HG02840 (cell line): ENCODE results near the gene ANTXRL.
"Not testable (repeated sequence)": the region's sequence is repeated elsewhere in the genome, so short reads cannot be mapped to it uniquely, and the experiment has no call there.

Experiments
- ATAC-seq: cut with Tn5 transposase; IDR thresholded peaks from one replicate; pipeline ENCODE4 v1.9.1; 2021; ENCODE audit warnings: mild to moderate bottlenecking, moderate library complexity, moderate number of reproducible peaks; ENCODE audit not compliant: unreplicated experiment, low FRiP score

ANTXRL gene

DNA sequence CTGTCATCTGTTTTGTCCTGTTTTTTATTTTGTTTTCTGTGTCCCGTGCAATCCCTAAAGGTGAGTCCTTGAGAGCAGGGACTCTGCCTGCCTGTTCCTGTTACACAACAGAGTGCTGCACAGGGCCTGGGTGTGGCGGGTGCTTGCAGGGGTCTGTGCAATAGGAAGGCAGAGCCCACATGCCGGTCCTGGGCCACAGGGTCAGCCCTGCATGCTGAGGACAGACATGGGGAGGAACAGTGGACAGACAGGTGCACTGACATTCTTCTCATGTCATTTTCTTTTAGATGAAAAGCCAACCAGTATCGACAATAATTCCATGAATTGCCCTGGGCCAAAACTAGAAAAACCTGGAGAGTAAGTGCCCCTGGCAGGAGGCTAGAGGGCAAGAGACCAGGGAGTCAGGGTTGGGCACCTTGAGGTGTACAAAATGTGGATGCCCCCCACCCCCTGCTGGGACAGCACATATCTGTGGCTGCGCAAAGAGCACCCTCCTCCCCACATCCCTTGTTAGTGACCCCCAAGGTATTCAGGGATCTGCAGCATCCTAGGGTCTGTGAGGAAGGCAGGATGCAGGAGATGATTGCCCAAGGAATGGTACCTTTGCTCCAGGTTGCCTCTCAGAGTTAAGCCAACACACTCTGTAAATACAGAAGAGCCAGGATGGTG, 19.9 kb downstream of the ANTXRL start:
- ATAC-seq = no peak

DNA sequence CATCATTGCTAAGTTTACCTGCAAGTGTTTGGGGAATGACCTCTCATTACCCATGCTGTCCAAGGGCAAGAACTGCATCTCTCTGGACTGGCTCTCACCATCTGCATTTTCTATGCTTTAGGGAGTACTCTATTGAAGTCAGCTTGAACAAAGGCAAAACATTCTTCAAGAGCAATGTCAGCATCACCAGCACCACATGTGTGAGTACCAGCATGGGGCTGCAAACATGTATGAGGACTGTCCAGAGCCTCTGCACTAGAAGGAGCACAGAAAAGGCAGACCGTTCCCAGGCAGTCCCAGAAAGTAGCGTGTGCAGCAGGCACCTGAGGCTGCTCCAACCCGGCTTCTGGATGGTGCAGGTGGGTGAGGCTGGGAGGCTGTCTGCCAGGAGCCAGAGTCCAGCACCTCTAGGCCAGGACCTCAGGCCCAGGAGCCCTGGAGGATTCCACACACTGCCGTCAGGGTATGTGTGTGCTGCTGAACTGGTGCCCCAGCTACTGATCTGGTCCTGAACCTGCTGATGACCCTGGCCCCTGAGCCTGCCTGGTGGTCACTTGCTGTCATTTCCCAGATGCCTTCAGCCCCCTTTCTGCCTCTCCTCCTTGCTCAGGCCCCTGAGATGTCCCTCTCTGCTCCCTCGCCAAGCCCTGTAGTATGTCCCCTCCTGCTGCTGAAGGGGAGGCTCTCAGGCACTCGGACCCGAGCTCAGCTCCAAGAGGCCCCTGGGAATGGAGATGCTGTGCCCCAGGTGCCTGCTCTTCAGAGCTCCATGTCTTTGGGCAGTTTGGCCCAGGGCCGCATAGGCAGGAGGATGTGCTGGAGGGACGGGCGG, 20.7 kb downstream of the ANTXRL start:
- no peak for ATAC-seq

DNA sequence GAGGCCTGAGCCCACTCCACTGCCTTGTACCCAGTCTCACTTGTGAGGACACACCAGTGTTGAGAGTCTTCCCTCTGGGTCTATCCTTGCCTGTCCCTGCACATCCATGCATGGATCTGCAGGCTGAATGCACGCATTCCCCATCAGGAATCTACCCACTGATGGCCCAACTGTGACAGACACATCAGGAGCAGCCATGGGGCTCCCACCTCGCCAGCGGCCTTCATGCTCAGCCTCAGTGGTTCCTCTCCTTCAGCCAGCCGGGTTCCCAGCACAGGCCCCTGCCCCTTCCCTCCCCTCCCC, 21.3 kb downstream of the ANTXRL start:
- no peak for ATAC-seq

DNA sequence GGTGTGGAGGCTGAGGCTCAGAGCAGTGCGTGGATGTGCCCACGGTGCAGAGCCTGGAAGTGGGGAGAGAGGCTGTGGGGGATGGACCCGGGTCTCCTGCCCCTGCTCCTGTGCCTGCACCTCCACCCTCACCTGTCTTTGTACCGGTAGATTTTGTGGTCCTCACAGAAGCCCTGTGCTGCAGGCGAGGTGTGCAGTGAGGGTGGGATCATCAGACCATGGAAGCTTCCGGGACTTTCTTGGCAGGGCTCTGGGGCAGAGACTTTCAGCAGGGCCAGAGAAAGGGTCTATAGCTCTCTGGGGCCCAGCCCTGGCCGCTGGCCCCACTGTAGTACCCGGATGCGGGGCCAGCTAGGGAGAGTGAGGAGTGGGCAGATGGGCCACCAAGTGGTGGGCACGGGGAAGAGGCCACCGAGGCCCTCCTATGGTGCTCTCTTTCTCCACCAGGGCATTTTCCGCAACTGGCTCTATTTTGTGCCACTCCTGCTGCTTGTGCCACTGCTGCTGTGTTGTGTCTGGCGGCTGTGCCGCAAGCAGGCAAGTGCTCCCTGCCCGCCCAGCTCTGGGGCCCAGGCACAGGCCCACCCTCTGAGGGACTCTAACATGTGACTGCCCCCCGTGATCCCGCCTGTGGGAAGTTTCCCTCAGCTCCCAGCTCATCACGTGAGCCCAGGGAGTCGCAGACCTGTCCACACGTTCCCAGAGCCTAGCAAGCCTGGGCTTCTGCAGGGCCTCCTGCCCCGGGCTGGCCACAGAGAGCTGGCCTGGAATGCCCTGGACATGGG, 22.1 kb downstream of the ANTXRL start:
- ATAC-seq = no peak

DNA sequence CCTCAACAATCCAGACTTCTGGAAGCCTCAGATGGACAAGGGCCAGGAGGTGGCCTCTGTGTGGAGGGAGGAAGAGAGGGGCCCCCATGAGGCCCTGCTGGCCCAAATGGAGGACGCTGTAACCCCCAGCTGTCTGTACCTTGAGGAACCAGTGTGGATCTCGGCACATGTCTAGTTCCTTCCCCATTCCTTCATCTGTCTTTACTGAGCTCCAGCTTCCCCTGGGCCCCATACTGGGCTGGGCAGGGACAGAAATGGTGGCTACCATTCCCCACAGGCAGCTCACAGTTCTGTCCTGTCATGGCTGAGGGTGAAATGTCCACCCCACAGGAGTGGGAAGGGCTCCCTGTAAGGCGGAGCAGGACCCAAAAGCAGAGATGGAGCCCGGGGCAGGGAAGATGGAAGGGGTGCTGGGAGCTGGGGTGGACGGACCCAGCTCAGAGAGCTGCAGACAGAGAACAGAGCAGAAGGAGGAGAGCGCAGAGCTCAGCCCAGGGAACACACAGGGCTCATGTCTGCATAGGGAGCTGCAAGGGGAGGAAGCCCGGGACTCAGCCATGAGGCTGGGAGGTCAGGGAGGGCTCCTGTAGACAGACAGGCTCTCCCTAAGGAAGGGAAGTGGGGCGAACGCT, 22.8 kb downstream of the ANTXRL start:
- ATAC-seq = no peak

DNA sequence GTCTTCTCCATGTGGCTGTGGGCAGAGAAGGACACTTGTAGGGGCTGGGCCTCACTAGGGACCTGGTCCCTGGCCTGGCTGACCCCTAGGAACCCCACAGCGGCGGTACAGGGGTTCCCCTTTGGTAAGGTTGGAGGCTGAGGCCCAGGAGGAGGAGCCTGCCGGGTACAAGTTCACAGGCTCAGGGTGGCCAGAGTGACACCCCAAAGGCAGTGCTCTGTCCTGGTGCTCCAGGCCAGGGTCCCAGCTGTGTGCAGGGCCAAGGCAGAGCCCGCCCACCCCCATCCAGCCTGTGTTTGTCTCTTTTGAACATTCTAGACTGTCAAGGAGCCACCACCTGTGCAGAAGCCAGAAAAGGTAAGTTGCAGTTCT, 23.3 kb downstream of the ANTXRL start:
- ATAC-seq = no peak

DNA sequence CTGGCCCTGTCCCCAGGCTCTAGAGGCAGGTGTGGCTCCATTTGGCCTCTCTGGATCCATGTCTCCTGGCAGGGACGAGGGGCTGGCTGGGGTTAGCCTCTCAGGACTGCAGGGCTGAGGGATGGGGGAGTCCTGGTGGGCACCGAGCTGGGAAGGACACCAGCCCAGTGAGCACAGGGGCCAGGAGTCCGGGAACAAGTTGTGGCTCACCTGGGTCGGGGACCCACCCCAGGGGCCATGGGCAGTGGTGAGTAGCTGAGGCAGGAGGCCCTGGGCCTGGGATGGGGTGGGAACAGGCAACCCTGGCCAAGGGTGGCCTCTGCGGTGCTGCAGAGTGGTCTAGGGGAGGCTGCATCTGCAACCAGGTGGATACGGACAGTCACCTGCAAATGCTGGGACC, 24.1 kb downstream of the ANTXRL start:
- no peak for ATAC-seq

DNA sequence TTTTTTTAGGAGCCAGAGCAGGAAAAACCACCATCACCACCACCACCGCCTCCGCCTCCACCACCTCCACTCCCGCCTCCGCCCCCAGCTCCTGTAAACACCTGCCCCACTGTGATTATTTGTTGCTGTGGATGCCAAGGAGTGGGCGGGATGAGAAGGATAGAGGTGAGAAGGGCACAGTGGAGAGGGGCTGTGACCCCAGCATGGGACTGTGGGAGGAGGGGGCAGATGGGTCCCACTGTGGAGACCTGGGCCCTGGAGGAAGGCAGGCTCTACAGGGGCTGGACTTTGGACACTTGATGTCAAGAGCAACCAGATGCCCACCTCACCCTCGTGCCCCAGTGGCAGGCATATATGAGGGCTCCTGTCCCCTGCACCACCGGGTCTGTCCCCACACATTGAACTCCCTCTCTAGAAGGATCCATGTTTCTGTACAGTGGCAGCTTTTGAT, 24.7 kb downstream of the ANTXRL start:
- no peak for ATAC-seq

DNA sequence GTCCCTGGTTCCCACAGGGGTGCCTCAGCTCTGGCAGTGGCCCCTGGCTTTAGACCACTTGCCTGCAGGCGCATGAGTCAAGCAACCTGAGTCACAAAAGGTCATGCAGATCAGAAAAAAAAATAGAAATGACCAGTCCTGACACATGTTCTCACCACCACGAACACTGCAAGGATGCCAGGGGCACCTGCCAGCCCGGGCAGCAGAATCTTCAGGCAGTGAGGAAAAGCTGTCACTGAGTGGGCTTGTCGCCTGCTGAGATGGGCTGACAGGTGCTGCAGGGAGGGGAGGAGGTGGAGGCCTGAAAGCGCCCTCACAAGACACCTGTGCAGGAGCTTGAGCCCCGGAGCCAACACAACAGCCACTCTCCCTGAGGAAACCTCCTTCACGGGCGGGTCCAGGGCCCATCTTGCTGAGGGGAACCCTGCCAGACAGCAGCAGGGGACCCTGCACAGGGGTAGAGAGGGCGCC, 25.2 kb downstream of the ANTXRL start:
- ATAC-seq = not testable (repeated sequence)

DNA sequence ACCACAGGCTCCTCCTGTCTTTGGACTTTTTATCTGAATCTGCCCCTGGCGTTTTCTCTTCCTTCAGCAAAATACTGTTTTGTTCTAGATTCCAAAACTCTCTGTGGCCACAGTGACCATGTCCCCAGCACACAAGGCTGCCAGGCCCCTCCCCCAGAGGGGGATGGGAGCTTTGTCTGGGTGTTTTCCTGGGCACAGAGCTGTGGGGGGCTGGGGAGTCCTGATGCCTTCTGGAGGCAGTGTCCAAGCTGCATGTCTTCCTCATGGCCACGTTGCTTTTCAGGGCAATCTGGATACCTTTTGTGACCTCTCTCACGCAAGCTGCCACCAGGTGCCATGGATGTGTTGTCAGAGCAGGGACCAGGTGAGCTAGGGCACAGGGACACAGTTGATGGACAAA, 26.2 kb downstream of the ANTXRL start:
- ATAC-seq = no peak

DNA sequence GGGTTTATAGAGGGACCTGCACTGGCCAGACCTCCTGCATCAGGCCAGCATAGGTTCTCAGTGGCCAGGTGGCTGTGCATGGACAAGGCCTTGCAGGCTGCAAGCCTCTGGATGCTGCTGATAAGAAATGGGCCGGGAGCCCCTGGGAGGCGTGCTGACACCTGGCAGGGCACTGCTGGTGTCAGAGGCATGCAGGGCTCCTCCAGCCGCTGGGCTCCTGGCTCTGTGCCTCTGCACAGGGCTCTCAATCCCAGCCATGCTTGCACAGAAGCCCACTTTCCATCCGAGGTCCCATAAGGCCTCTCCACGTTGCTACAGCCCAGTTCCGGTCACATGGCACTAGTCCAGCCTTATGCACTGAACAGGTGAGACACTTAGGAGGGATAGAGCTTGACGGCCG, 27.3 kb downstream of the ANTXRL start:
- no peak for ATAC-seq

DNA sequence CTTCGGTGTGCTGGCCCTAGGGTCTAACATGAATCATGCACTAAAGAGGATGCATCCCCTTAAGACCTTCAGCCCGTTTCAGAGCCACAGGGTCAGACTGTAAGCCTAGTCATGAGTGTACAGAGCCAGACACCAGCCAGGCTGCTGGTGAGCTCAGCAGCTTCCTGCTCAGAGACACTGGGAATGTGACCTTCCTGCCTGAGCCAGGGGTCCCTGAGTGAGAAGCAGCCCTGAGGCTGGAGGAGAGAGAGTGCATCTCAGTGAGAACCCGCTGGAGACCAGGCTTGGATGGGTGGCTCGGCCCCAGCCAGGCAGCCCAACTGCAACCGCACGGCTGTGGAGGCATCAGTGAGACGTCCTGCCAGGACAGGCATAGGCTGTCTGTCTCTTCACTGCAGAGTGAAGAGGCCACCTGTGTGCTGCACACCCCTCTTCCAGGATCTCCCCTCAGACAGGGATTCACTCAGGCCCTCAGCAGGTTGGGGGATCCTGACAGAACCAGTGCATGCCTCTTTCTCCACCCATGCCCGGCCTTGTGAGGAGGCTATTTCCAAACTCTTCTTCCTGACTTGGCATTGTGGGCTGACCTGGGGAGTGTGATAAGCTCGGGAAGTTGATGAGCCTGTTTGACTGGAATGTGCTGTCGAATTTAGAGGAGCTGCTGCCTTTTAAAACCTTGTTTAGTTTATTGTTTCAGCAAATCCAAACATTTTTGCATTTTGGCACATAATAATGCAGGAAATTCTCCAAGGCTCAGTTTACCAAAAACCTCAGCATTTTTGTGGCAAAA, 28.5 kb downstream of the ANTXRL start:
- not testable (repeated sequence) for ATAC-seq

DNA sequence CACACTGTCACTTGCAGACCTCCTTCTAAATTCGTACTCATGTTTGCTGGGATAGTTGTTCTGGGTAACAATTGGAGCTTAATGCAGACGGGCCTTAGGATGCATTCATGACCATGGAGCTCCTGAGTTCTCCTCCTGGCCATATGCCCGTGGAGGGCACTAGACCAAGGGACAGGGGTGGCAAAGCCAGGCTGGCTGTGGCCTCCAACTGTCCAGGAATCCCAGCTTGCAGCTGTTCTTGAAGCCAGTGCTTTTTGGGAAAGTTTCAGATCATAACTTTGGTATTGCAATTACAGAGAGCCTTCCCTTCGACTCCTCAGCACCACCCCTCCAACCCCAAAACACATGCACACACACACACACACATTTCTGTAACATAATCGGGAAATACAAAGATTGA, 30.6 kb downstream of the ANTXRL start:
- no peak for ATAC-seq

DNA sequence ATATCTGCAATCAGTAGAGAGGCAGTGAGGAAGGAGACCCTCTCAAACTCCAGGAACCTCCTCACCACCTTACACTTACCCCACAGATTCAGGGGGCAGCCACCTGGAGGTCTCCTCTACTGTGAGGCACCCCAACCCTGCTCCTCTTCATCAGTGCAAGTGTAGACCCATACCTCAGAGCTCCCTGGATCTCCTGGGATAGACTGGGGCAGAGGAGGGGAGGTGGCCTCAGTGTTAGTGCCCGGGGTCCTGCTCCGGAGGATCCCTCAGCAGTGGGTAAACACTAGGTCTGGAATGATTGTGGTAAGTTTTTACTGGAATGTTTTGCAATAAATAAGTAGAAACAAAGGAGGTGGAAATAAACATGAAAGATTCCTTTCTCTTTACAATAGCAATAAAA, 31.1 kb downstream of the ANTXRL start:
- ATAC-seq = no peak

DNA sequence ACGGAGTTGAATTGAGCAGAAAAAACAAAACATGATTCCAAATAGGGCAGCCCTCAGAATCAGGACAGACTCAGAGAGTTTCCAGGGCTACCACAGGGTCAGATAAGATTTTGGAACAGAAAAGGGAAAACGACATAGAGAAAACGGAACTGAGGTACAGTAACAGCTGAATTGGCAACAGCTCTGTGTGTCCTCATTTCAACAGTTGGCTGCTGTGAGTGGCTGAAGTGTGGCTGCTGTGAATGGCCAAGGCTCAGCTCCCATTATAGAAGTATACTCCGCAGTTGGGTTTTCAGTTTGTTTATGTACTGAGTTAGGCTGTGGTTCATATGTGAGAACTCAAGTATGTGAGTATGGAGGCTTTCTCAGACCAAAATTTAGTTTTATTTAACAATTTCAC, 32.0 kb downstream of the ANTXRL start:
- ATAC-seq = no peak

DNA sequence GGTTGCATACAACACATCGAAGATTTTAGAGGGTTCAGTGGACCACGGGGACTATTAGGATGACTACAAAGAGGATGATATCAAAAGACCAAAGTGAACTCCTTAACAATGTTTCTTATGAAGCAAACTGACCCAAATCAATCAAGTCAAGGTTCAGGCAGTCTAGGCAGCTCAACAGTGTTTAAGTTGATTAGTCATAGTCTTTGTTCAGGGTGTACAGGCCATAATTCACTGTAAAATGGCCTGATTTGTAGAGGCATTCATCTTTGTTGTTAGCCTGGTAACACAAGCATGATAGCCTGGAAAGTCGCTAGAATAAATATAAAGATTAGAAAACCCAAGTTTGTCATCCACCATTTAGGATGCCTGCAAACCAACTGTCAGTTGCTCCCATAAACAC, 32.6 kb downstream of the ANTXRL start:
- ATAC-seq = no peak

DNA sequence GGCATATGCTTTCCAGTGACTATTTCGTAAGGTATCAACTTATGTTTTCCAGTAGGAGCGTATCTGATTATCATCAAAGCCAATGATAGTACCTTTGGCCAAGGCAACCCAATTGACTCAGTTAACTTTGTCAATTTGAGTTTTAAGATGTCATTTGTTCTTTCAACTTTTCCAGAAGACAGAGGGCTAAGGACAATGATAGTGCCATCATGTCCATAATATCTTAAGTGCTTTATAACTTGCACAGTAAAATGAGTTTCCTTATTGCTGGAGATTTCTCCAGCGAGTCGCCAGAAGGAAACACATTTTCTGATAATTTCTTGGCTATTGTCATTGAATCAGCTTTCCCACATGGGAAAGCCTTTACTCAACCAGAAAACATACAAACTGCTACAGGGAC, 35.0 kb downstream of the ANTXRL start:
- ATAC-seq = no peak

DNA sequence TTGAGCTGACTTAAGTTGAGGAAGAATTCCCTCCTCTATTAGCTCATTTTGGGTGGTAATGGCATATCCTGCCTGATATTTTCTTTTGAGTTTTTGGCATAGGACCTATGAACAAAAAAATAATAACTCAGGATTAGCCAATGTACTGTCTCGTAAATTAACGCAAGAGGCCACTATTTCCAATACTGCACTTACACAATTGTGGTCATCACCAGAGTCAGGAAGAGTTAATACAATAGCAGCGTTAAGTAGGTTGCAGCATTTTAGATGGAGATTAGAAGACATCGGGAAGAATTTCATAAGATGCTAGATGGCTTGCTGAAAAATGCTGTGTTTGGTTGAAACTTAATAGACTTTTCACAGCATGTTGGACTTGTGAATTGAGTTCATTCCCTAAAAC, 36.4 kb downstream of the ANTXRL start:
- no peak for ATAC-seq

DNA sequence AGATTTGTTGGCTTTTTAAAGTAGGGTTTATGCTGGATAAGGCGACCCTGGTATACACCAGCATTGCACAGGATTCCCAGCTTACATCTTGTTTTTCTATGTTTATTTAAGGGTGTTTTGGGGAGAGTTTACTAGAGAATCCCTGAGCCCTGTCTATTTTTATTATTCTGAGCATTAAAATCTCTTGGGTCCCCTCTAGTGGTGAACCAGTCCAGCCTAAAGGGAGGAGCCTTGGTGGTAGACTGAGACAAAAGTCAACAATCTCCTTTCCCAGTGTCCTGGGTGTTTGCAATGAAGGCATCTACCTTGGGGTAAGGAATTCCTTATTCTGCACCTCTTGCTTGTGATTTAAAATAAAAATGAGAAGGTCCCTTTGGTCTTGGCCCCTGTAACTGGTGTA, 38.2 kb downstream of the ANTXRL start:
- no peak for ATAC-seq

DNA sequence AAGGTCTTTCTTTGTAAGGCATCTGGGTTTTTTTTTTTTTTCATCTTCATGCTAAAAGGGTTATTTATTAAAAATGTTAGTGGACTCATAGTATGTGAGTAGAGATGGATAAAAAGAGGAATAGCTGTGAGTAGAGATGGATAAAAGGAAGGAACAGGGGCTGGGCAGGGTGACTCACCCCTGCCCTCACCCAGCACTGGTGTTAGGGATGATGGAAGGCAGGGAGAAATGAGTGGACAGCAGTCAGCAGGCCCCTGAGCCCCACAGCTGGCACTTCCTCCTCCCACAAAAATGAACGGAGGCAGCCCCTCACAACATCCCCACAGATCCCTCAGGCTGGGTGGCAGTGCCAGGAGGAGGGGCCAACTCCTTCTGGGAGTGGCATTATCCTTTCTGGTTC, 39.3 kb downstream of the ANTXRL start:
- no peak for ATAC-seq
